Activated CD4-positive, alpha-beta T cell treated with anti-CD3 and anti-CD28 coated beads, Interleukin-2, Interleukin-6, amounts not matched to agents 100 ng/mL and 50 ng/mL, durations not matched to agents 16 hours and 8 hours (primary cell): ENCODE measurements around the gene MYH11.
A peak's percentile ranks its signal among the peaks of the same experiment; 100 is the strongest.
"Not testable (repeated sequence)": the region's sequence is repeated elsewhere in the genome, so short reads cannot be mapped to it uniquely, and the experiment has no call there.

Experiments used
- DNase-seq: peaks from one replicate; pipeline ENCODE4 v3.0.0-alpha.2; 2020

The MYH11 gene

DNA sequence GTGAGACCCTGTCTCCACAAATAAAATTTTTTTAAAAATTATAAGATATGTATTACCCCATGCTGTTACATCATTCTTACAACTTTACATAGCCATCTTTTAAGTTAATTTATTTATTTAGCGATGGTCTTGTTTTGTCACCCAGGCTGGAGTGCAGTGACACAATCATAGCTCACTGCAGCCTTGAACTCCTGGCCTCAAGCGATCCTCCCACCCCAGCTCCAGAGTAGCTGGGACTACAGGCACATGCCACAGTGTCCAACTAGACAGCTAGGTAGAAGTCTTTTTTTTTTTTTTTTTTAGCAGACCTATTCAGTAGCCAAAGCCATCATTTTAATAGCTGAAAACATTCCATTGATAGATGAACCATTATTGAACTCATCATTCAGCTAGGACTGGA lies 114.1 kb downstream of the MYH11 start:
- no peak for DNase-seq

DNA sequence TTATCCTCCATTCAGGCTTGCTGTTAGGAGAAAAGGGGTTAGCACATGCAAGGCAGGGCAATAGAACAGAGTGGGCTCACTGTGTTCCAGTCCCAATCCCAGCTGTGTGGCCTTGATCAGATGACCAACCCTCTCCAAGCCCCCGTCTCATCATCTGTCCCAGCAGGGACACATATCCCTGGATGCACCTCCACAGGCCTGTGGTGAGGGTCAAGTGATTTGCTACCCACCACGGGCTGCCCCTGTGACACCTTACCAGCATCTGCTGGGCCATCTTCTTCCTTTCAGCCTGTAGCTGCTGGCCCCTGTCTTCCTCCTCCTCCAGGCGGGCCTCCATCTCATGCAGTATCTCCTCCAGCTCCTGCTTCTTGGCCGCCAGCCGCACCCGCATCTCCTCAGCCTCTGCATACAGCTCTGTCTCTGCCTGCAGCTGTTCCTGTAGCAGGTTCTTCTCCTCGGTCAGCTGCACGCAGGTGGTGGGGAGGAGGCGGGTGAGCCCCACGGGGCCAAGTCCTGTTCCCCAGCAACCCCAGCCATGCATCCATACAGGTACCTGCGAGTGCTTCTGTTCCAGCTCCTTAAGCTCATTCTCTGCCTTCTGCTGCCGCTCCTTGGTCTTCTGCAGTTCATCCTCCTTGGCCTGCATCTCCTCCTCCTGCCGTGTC lies 115.5 kb downstream of the MYH11 start:
- DNase-seq = no peak

GRCh38 chr16:15739950-15740349 lies 116.9 kb downstream of the MYH11 start:
- no peak for DNase-seq

- no peak for DNase-seq
Measured at GRCh38 chr16:15739464-15739863, 117.4 kb downstream of the MYH11 start.

DNA sequence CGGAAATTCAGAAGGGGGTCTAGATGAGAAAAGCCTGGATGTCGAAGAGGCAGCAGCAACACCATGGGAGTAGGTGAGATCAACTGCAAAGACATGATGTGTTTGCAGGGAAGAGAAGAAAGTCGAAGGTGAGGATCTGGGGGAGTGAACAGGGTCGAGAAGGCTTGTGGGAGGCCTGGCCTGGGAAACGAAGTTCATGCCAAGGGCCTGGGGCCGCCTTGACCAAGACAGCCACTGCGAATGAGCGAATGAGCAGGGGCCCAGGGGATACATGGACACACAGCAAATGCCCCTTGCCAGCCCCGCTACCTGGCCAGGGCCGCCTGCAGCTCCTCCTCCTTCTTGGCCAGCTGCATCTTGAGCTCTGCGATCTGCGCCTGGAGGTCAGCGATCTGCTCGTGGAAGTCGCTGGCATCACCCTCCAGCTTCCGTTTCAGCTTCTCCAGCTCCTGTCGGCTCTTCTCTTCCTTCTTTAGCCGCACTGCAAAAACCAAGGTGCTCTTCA lies 119.6 kb downstream of the MYH11 start:
- no peak for DNase-seq

GRCh38 chr16:15736529-15736928 lies 120.3 kb downstream of the MYH11 start:
- DNase-seq = no peak

- DNase-seq = no peak
Measured at GRCh38 chr16:15735610-15736009, 121.2 kb downstream of the MYH11 start.

- no peak for DNase-seq
Measured at GRCh38 chr16:15732416-15732815, 124.4 kb downstream of the MYH11 start.

DNA sequence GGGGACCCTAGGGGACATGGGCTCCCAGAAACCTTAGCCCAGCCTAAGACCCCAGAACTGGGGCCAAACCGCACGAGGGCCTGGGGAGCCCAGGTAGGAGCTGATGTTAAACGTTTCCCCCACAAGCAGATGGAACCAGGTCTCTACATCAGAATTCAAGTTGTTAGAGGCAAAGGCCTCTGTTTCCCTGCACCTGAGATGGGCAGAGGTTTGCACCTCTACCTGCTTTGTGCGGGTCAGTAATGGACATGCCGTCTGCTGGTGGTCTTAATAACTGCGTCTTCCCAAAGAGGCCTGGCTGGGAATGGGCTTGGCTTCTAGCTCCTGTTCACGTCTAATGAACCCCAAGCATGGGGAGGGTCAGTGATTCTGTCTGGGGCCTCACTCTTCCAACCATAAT lies 127.7 kb downstream of the MYH11 start:
- no peak for DNase-seq

- DNase-seq = not testable (repeated sequence)
Measured at GRCh38 chr16:15727697-15728096, 129.1 kb downstream of the MYH11 start.

GRCh38 chr16:15726715-15727114 lies 130.1 kb downstream of the MYH11 start:
- no peak for DNase-seq

DNA sequence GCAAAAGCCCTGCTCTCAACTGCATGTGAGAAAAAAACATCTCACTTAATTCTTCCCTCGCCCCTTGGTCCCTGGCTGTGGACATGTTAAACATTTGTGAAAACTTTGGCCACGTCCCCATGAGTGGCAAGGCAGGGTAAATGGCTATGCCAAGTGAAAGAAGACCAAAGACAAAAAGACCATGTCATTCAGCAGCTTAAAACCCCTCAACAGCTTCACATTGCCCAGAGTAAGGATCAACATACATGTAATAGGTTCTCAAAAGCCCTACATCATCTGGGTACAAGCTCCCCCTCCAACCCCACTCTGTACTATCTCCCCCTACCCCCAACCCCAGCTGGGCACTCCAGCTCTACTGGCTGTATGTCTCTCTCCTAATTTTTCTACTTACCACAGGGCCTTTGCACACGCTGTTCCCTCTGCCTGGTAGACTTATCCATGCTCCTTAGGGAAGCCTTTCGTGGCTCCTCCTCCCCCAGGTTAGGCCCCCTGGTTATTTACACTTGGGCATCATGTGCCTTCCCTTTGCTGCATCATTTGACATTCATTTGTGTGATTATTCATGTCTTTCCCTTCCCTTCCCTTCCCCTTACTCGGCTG lies 131.1 kb downstream of the MYH11 start:
- no peak for DNase-seq

- no peak for DNase-seq
Measured at GRCh38 chr16:15723808-15724207, 133.0 kb downstream of the MYH11 start.

- DNase-seq = no peak
Measured at GRCh38 chr16:15721018-15721417, 135.8 kb downstream of the MYH11 start.

- no peak for DNase-seq
Measured at GRCh38 chr16:15716694-15717447, 140.0 kb downstream of the MYH11 start.

DNA sequence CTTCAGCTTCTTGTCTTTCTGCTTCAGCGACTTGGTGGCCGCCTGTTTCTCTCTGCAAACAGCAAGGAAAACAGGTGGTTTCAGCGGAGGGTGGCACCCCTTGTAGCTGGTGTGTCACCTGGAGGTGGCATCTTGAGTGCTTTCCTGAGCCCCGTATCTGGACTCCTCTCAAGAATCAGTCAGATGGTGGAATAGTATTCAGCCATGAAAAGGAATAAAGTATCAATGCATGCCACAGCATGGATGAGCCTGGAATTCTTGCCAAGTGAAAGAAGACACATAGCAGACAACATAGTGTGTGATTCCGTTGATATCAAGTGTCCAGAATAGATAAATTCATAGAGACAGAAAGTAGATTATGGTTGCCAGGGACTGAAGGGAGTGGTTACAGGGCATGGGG lies 141.6 kb downstream of the MYH11 start:
- DNase-seq = no peak

GRCh38 chr16:15714393-15715172 lies 142.2 kb downstream of the MYH11 start:
- DNase-seq = no peak

- no peak for DNase-seq
Measured at GRCh38 chr16:15708997-15709396, 147.8 kb downstream of the MYH11 start.

DNA sequence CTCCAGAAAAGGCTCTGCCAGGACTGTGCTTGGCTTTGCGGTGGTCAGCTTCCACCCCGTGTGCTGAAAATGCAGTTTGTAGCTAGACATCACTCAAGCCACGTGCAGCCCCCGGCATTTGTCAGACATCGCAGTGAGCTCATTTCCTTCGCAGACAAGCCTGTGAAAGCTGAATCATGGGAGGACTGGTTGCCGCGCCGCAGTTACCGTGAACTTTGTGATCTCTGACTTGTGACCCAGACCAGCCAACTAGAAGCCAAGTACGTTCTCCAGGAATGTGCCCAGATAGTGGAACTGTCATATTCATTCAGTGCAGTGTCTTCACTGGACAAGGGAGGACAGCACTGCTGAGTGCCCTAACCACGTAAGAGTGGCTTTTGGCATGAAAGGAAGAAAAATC lies 148.7 kb downstream of the MYH11 start:
- no peak for DNase-seq

- DNase-seq = no peak
Measured at GRCh38 chr16:15707332-15707731, 149.5 kb downstream of the MYH11 start.

DNA sequence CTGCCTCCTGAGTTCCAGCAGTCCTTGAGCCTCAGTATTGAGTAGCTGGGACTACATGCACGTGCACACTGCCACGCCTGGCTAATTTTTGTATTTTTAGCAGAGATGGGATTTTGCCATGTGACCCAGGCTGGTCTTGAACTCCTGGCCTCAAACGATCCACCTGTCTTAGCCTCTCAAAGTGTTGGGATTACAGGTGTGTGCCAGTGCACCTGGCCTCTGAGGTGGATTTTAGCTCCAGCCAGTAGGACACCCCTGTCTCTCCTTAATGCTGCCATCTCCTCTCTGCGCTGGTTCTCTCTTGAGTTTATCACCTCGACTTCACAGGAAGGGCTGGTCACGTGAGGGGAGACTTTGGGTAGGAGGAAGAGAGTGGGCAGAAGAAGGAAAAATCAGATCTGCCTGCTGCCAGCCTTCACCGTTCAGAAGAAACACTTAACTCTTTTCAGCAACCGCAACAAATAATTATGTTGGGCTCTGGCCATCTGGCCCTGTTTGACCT lies 151.7 kb downstream of the MYH11 start:
- DNase-seq = no peak

DNA sequence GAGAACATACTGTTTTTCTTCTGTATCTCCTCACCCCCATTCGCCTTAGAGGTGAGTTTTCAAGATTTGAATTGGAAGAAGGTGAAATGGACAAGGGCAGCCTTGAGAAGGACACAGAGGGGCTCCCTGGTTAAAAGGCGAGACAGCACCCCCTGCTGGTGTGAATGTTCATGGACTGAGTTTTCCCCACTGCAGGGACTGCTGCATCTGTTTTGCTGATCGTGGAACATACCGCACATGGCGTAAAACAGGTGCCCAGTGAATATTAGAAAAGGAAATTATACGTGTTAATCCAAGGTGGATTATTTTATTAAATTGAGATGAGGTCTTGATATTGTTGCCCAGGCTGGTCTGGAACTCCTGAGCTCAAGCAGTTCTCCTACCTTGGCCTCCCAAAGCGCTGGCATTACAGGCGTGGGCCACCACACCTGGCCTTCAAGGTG lies 152.3 kb downstream of the MYH11 start:
- DNase-seq = peak; percentile 75
